IMR-90 (cell line): ENCODE data around the gene RALGPS1. TPM values are rescaled to one million over a fixed set of nuclear protein-coding genes. Genes with fewer than 3 reads are reported as not detected.

ENCODE experiments used
- ATAC-seq: fragments of 200-7000 bp; cut with Tn5 transposase; 2 replicates; pipeline ENCODE4 v1.9.1; 2020; ENCODE audit warnings: low read depth, mild to moderate bottlenecking, moderate library complexity
- BruUV-seq: library from RNA; stranded (reverse); fragments of 400-500 nt; replicated peaks from 2 replicates; lab custom pipeline; 2021; lab: Mats Ljungman, UMichigan
- CTCF ChIA-PET: fragments of 300-600 bp; formaldehyde crosslinking; extraction: SDS; loops from one replicate; lab custom pipeline; 2021; ENCODE audit warnings: antibody characterized with exemption; lab: Yijun Ruan, JAX
- POLR2A ChIA-PET: fragments of 300-600 bp; sonication (Branson Sonifier 250); formaldehyde crosslinking; loops from one replicate; lab custom pipeline; 2022; ENCODE audit warnings: antibody characterized with exemption; ENCODE audit not compliant: unreplicated experiment; lab: Charles Lee
- DNase-seq: peaks from one replicate; pipeline ENCODE4 v3.0.0; 2013
- H2AFZ ChIP-seq: replicated peaks from 2 replicates; pipeline ENCODE3; 2013; ENCODE audit warnings: low read length, mild to moderate bottlenecking; ENCODE audit not compliant: poor library complexity
- H2AK5ac ChIP-seq: 2 replicates; pipeline ENCODE4 v1.6.1; 2013; ENCODE audit warnings: low read depth, low read length, inconsistent platforms
- H2AK9ac ChIP-seq: replicated peaks from 2 replicates; pipeline ENCODE3; 2013; ENCODE audit warnings: mild to moderate bottlenecking, low read depth, low read length, moderate library complexity; ENCODE audit not compliant: poor library complexity
- H2BK120ac ChIP-seq: 2 replicates; pipeline ENCODE4 v1.6.1; 2013; ENCODE audit warnings: low read depth, low read length, inconsistent platforms
- H2BK15ac ChIP-seq: 3 replicates; pipeline ENCODE4 v1.6.1; 2013; ENCODE audit warnings: low read depth, low read length, inconsistent platforms
- H2BK20ac ChIP-seq: 2 replicates; pipeline ENCODE4 v1.6.1; 2013; ENCODE audit warnings: low read depth, mild to moderate bottlenecking, inconsistent platforms, low read length, moderate library complexity
- H2BK5ac ChIP-seq: 2 replicates; pipeline ENCODE4 v1.6.1; 2013; ENCODE audit warnings: mild to moderate bottlenecking, low read depth, low read length, inconsistent platforms; ENCODE audit not compliant: poor library complexity, severe bottlenecking
- H3K14ac ChIP-seq: replicated peaks from 2 replicates; pipeline ENCODE4 v1.6.1; 2013; ENCODE audit warnings: low read depth, low read length, inconsistent platforms
- H3K18ac ChIP-seq: 2 replicates; pipeline ENCODE4 v1.6.1; 2013; ENCODE audit warnings: low read depth, low read length, control low read depth
- H3K23ac ChIP-seq: 2 replicates; pipeline ENCODE4 v1.6.1; 2013; ENCODE audit warnings: low read depth, low read length, inconsistent platforms
- H3K27ac ChIP-seq: 2 replicates; pipeline ENCODE4 v1.5.1; 2013; ENCODE audit warnings: mild to moderate bottlenecking, control low read depth, low read length; ENCODE audit not compliant: insufficient read depth
- H3K27me3 ChIP-seq: 2 replicates; pipeline ENCODE4 v1.6.1; 2013; ENCODE audit warnings: low read length; ENCODE audit not compliant: control insufficient read depth, insufficient read depth
- H3K36me3 ChIP-seq: 2 replicates; pipeline ENCODE4 v1.6.1; 2013; ENCODE audit warnings: low read length, mixed read lengths; ENCODE audit not compliant: control insufficient read depth, insufficient read depth
- H3K4ac ChIP-seq: 2 replicates; pipeline ENCODE4 v1.6.1; 2013; ENCODE audit warnings: low read depth, low read length, inconsistent platforms
- H3K4me1 ChIP-seq: 2 replicates; pipeline ENCODE4 v1.6.1; 2013; ENCODE audit warnings: low read length, mixed read lengths; ENCODE audit not compliant: control insufficient read depth, insufficient read depth
- H3K4me2 ChIP-seq: 2 replicates; pipeline ENCODE4 v1.6.1; 2013; ENCODE audit warnings: low read depth, mild to moderate bottlenecking, control low read depth, low read length, moderate library complexity
- H3K4me3 ChIP-seq: 2 replicates; pipeline ENCODE4 v1.5.1; 2013; ENCODE audit warnings: low read depth, mild to moderate bottlenecking, control low read depth, low read length, moderate library complexity; ENCODE audit not compliant: insufficient read depth
- H3K56ac ChIP-seq: 2 replicates; pipeline ENCODE4 v1.6.1; 2013; ENCODE audit warnings: low read length, inconsistent platforms; ENCODE audit not compliant: insufficient read depth; ENCODE audit errors: extremely low read depth
- H3K79me1 ChIP-seq, 2 experiments: 2 replicates each; pipeline ENCODE4 v1.6.1; 2013; ENCODE audit warnings: low read length in 2 of 2, inconsistent platforms in 1 of 2, low read depth in 1 of 2
- H3K9ac ChIP-seq: 2 replicates; pipeline ENCODE4 v1.6.1; 2013; ENCODE audit warnings: low read depth, low read length, control low read depth
- H3K9me1 ChIP-seq: 2 replicates; pipeline ENCODE4 v1.6.1; 2013; ENCODE audit warnings: low read length, inconsistent platforms; ENCODE audit not compliant: insufficient read depth
- H3K9me3 ChIP-seq: 2 replicates; pipeline ENCODE4 v1.6.1; 2013; ENCODE audit warnings: low read length; ENCODE audit not compliant: control insufficient read depth, insufficient read depth
- H4K20me1 ChIP-seq: 2 replicates; pipeline ENCODE4 v1.6.1; 2013; ENCODE audit warnings: low read length, inconsistent platforms; ENCODE audit not compliant: insufficient read depth
- H4K5ac ChIP-seq: 2 replicates; pipeline ENCODE4 v1.6.1; 2013; ENCODE audit warnings: mild to moderate bottlenecking, low read depth, low read length, control low read depth
- H4K8ac ChIP-seq, 2 experiments: 2 replicates each; pipeline ENCODE4 v1.6.1; 2013; ENCODE audit warnings: low read depth in 2 of 2, low read length in 2 of 2, control low read depth in 1 of 2, inconsistent platforms in 1 of 2
- H4K91ac ChIP-seq: 2 replicates; pipeline ENCODE4 v1.6.1; 2013; ENCODE audit warnings: low read depth, low read length, inconsistent platforms; ENCODE audit not compliant: insufficient read depth
- BHLHE40 ChIP-seq: fragments of 150-350 bp; IDR thresholded peaks from 2 replicates; pipeline ENCODE4 v1.6.1; 2016; ENCODE audit warnings: mild to moderate bottlenecking, low read depth, low read length
- CHD1 ChIP-seq: IDR thresholded peaks from 2 replicates; pipeline ENCODE4 v1.6.1; 2012; ENCODE audit warnings: low read depth, low read length, improper control_type of control experiment
- FOS ChIP-seq: fragments of 150-350 bp; IDR thresholded peaks from 2 replicates; pipeline ENCODE4 v1.6.1; 2016; ENCODE audit warnings: low read depth, low read length
- MAFK ChIP-seq: IDR thresholded peaks from 2 replicates; pipeline ENCODE4 v1.6.1; 2012; ENCODE audit warnings: low read depth, low read length, improper control_type of control experiment
- MAZ ChIP-seq: IDR thresholded peaks from 2 replicates; pipeline ENCODE4 v1.6.1; 2012; ENCODE audit warnings: low read depth, mild to moderate bottlenecking, low read length, improper control_type of control experiment, moderate library complexity, borderline replicate concordance
- MXI1 ChIP-seq: IDR thresholded peaks from 2 replicates; pipeline ENCODE4 v1.6.1; 2012; ENCODE audit warnings: low read depth, mild to moderate bottlenecking, low read length, moderate library complexity, borderline replicate concordance
- NFE2L2 ChIP-seq: fragments of 150-350 bp; IDR thresholded peaks from 2 replicates; pipeline ENCODE4 v1.6.1; 2016; ENCODE audit warnings: low read depth, mild to moderate bottlenecking, low read length
- POLR2A ChIP-seq: IDR thresholded peaks from 2 replicates; pipeline ENCODE4 v1.6.1; 2012; ENCODE audit warnings: mild to moderate bottlenecking, low read depth, low read length
- WGBS, 2 experiments: methylation state at CpG; one replicate each; pipeline versions ENCODE4 v1.1.5 to v1.1.7; 2013; ENCODE audit warnings: missing lambda C conversion rate in 2 of 2; ENCODE audit not compliant: insufficient read length in 1 of 2; ENCODE audit errors: extremely low coverage in 2 of 2; 5-methylcytosine and 5-hydroxymethylcytosine counted together
- dilution Hi-C: fragments of 300-500 bp; cut with HindIII; formaldehyde crosslinking; loops from one replicate; pipeline ENCODE4 v1.14.3; 2018; ENCODE audit warnings: low sequenced_read_pairs; ENCODE audit not compliant: unreplicated experiment
- in situ Hi-C: fragments of 300-500 bp; cut with MboI; formaldehyde crosslinking; loops from 3 replicates; pipeline ENCODE4 v1.14.3; 2019; ENCODE audit warnings: low sequenced_read_pairs, inconsistent platforms, mixed read lengths
- intact Hi-C: fragments of 100-400 bp; cut with micrococcal nuclease; formaldehyde crosslinking; loops from 2 replicates; pipeline ENCODE4 v1.10.0; 2022
- polyA plus RNA-seq, 3 experiments: library from polyadenylated mRNA; depleted of rRNA; stranded (reverse); fragments of >200 nt; gene quantifications; 2 replicates each; pipeline ENCODE4 v1.2.3, GENCODE V29; 2012; ENCODE audit warnings: low replicate concordance in 1 of 3
- total RNA-seq: library from RNA; depleted of rRNA; stranded (reverse); fragments of >200 nt; gene quantifications from 2 replicates; pipeline ENCODE4 v1.2.3, GENCODE V29; 2012

The RALGPS1 gene
- total and polyA plus RNA-seq, 2 of the 4 experiments (the other 2 are of a cell fraction): 0.90 to 2.8 TPM

DNA sequence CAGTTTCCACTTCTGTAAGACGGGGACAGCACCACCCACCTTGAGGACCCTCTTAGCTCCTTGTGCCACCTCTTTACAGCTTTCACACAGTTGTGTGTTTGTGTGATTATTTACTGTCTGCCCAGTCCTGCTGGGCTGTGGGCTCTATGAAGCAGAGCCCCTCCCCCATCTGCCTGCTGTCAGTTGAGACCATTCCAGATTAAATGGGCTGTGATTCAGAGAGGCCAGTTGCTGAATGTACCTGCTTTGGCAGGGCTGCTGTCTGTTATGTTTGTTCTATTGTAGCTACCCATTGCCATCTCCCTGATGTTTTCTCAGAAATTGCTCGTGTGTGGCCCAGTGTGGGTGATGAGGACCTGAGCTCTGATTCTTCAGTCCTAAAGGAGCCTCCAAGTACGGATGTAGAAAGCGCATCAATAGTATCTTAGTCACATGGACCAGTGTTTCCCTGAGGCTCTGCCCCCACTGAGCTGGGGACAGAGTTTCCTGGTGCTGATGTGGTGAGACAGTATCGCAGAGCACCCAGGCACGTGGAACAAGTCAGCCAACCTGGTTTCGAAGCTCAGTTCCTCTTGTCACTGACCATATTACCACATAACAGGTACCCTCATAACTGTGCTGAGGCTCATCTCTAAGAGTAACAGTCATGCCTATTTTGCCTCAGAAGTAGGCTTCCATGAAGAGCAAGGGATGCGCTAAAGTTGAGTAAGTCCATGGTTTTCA, 204.2 kb downstream of the RALGPS1 start:
- ATAC-seq (no peak), DNase-seq (no peak)
- H2BK15ac ChIP-seq: no peak overlapping the region
- H3K79me1 ChIP-seq: peaks cover 29 to 66% of the 10 kb centered on the region in 2 experiments
- WGBS, 2 experiments: 92% methylated on average over 2 of the region's 8 CpGs; no CpG with 5 or more reads in 1 of the 2 experiments
- H3K9ac ChIP-seq: no peak overlapping the region
- H3K9me3 ChIP-seq: no peaks in the 10 kb centered on the region
- H3K4me1 ChIP-seq: peaks cover 28% of the 10 kb centered on the region
- H3K23ac ChIP-seq: peak overlapping the region; percentile 45; the same call in 1 of the 2 replicates
- H3K18ac ChIP-seq: no peak overlapping the region
- H3K14ac ChIP-seq: no peak overlapping the region; the same call in 1 of the 2 replicates
- H4K5ac ChIP-seq: no peak overlapping the region
- no peak overlapping the region for H4K91ac ChIP-seq
- no peak overlapping the region for H2AK9ac ChIP-seq
- ChIA-PET CTCF (interaction anchor here (0.6 kb wide), 1 partner anchor 48 kb away, joined by 3 read pairs; no protein-coding TSS in a partner anchor), POLR2A (no interaction called here)
- peak overlapping the region; percentile 16; the same call in 1 of the 2 replicates for H3K4me2 ChIP-seq
- BruUV-seq: no TSS peak
- no peak overlapping the region for H2AFZ ChIP-seq
- TF ChIP-seq MAZ: no peak
- TF ChIP-seq FOS: no peak
- no peak for TF ChIP-seq MAFK
- no peak for TF ChIP-seq MXI1
- no peak for TF ChIP-seq NFE2L2
- TF ChIP-seq CHD1: no peak
- TF ChIP-seq BHLHE40: no peak
- no peak for TF ChIP-seq POLR2A
- in situ Hi-C loops (no loop called here), dilution Hi-C loops (no loop called here), intact Hi-C loops (no loop called here)
- H3K4me3 ChIP-seq: no peak overlapping the region
- H2BK20ac ChIP-seq: no peak overlapping the region
- H2BK5ac ChIP-seq: no peak overlapping the region
- no peak overlapping the region for H4K8ac ChIP-seq
- no peak overlapping the region for H3K27ac ChIP-seq
- H3K4ac ChIP-seq: 0 out of 2 replicates have a peak overlapping the region, but pooled peaks have one; percentile 2
- peaks cover 32% of the 10 kb centered on the region for H3K9me1 ChIP-seq
- H2BK120ac ChIP-seq: no peak overlapping the region
- H4K20me1 ChIP-seq: peaks cover 40% of the 10 kb centered on the region
- H3K56ac ChIP-seq: no peak overlapping the region
- peak overlapping the region; percentile 29; the same call in 1 of the 2 replicates for H2AK5ac ChIP-seq
- no peaks in the 10 kb centered on the region for H3K27me3 ChIP-seq
- H3K36me3 ChIP-seq: peaks cover 44% of the 10 kb centered on the region
